Thymus (tissue), 11 donors: ENCODE measurements around the gene PRM3. TPM values are rescaled to one million over a fixed set of nuclear protein-coding genes. Genes with fewer than 3 reads are reported as not detected.
A peak's percentile ranks its signal among the peaks of the same experiment; 100 is the strongest.

Experiments used
- DNase-seq, 9 donors: peaks; one replicate each; pipeline ENCODE4 v3.0.0-alpha.2; 2013; ENCODE audit warnings: low spot score in 9 of 9, low read depth in 6 of 9, missing footprints in 1 of 9
- H3K27ac ChIP-seq, 2 donors: one replicate each; pipeline ENCODE4 v1.5.1; 2013; ENCODE audit warnings: control low read depth in 1 of 2, low read depth in 1 of 2, low read length in 1 of 2, mild to moderate bottlenecking in 1 of 2, moderate library complexity in 1 of 2
- H3K27me3 ChIP-seq, 2 donors: one replicate each; pipeline ENCODE4 v1.5.1; 2013; ENCODE audit warnings: low read length in 1 of 2; ENCODE audit not compliant: control insufficient read depth in 2 of 2, insufficient read depth in 1 of 2
- H3K36me3 ChIP-seq, 2 donors: one replicate each; pipeline ENCODE4 v1.5.1; 2013; ENCODE audit warnings: low read length in 1 of 2, mild to moderate bottlenecking in 1 of 2, moderate library complexity in 1 of 2; ENCODE audit not compliant: control insufficient read depth in 2 of 2, insufficient read depth in 2 of 2
- H3K4me1 ChIP-seq, 2 donors: one replicate each; pipeline ENCODE4 v1.5.1; 2013; ENCODE audit warnings: low read length in 2 of 2; ENCODE audit not compliant: control insufficient read depth in 2 of 2, insufficient read depth in 2 of 2
- H3K4me3 ChIP-seq, 2 donors: one replicate each; pipeline ENCODE4 v1.5.1; 2013; ENCODE audit warnings: low read length in 2 of 2, control low read depth in 1 of 2, mild to moderate bottlenecking in 1 of 2
- H3K9me3 ChIP-seq, 2 donors: one replicate each; pipeline ENCODE4 v1.5.1; 2013; ENCODE audit warnings: low read length in 1 of 2, mild to moderate bottlenecking in 1 of 2; ENCODE audit not compliant: control insufficient read depth in 2 of 2, insufficient read depth in 1 of 2
- WGBS: extraction: QIAGEN DNeasy Blood & Tissue Kit; methylation state at CpG from one replicate; pipeline ENCODE4 v1.1.7; 2013; 5-methylcytosine and 5-hydroxymethylcytosine counted together
- polyA plus RNA-seq: library from polyadenylated mRNA; stranded (reverse); fragments of 200-250 nt; gene quantifications from one replicate; pipeline ENCODE4 v1.2.3, GENCODE V29; 2013
- total RNA-seq: library from RNA; stranded (reverse); fragments of 120-200 nt; gene quantifications from one replicate; pipeline ENCODE4 v1.2.4, GENCODE V29; 2013
- donor health status: healthy.

The PRM3 gene
- total and polyA plus RNA-seq, 2 donors, result not detected

DNA sequence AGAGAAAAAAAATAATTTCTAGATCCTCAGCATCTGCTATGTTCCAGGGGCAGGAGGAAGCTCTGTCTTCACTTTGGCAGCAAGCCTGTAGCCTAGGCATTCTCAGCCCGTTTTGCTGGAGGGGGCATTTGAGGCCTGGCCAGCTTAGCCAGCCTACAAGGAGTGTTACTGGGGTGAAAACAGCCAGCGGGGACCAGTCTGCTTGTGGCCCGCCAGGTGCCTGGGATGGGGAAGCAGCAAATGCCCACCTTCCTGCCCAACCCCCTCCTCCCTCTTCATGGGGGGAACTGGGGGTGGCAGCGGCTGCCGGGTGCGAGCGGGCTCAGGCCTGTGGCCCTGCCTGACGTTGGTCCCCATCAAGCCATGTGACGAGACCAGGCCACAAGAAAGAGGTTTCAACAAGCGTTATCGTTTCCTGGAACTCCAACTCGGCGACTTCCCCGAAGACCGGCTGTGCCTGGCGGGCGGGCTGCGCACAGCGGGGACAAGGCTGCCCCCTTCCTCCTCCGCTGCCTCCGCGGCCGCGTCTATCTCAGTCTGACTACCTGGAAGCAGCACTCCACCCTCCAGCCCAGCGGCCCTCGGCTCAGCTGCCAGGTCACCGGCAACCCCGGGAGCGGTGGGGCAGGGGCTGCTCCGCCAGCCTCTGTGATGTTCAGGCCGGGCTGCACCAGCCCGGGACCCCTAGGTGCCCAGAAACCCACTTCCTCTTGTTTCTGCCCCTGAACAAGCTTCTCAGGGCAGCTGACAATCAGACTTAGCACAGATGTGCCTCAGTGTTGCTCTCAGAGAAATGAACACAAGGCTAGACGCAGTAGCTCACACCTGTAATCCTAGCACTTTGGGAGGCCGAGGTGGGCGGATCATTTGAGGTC is 40.3 kb downstream of the PRM3 start:
- WGBS, result 4% methylated on average over 35 of the region's 35 CpGs
- peaks cover 21 to 71% of the 10 kb centered on the region in 2 donors for H3K4me1 ChIP-seq

DNA sequence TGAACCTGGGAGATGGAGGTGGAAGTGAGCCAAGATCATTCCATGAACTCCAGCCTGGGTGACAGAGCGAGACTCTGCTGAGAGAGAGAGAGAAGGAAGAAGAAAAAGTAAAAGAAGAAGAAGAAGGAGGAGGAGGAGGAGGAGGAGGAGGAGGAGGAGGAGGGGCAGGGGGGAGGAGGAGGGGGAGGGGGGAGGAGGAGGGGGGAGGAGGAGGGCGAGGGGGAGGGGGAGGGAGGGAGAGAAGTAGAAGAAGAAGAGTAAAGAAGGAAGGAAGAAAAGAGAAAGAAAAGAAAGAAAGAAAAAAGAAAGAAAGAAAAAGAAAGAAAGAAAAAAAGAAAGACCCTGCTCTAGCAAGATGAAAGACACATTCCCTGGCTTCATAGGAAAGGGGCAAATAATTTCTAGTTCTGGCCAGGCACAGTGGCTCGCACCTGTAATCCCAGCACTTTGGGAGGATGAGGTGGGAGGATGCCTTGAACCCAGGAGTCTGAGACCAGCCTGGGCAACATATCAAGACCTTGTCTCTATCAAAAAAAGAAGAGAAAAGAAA is 41.1 kb downstream of the PRM3 start:
- Histone ChIP-seq H3K4me1 (peaks cover 21 to 69% of the 10 kb centered on the region in 2 donors), H3K9me3 (no peaks in the 10 kb centered on the region), H3K36me3 (no peaks in the 10 kb centered on the region), H3K27me3 (no peaks in the 10 kb centered on the region), H3K27ac (peak overlapping the region; percentile 91 to 93), H3K4me3 (peak overlapping the region in 1 of 2 donors; percentile 16)
- DNase-seq, result no peak
- WGBS, result 67% methylated on average over 2 of the region's 3 CpGs

More for the DNA sequence above, 40.3 kb downstream of the PRM3 start:
- H3K27ac ChIP-seq, result peak overlapping the region; percentile 91 to 93
- no peaks in the 10 kb centered on the region for H3K36me3 ChIP-seq
- peak overlapping the region in 1 of 2 donors; percentile 16 for H3K4me3 ChIP-seq
- no peaks in the 10 kb centered on the region for H3K9me3 ChIP-seq
- DNase-seq, result peak in 7 of 9 donors; percentile 69 to 91 (median 77)
- no peaks in the 10 kb centered on the region for H3K27me3 ChIP-seq

- no peak for DNase-seq
- no peaks in the 10 kb centered on the region for H3K27me3 ChIP-seq
- H3K9me3 ChIP-seq, result no peaks in the 10 kb centered on the region
- no peak overlapping the region for H3K4me3 ChIP-seq
- WGBS, result 91% methylated on average over 10 of the region's 10 CpGs
- H3K36me3 ChIP-seq, result no peaks in the 10 kb centered on the region
- peaks cover 21 to 70% of the 10 kb centered on the region in 2 donors for H3K4me1 ChIP-seq
- peak overlapping the region in 1 of 2 donors; percentile 69 for H3K27ac ChIP-seq
These were observed 42.0 kb downstream of the PRM3 start for GRCh38 chr16:11231367-11231970.

GRCh38 chr16:11229906-11230305 is 43.5 kb downstream of the PRM3 start:
- DNase-seq, result no peak

DNA sequence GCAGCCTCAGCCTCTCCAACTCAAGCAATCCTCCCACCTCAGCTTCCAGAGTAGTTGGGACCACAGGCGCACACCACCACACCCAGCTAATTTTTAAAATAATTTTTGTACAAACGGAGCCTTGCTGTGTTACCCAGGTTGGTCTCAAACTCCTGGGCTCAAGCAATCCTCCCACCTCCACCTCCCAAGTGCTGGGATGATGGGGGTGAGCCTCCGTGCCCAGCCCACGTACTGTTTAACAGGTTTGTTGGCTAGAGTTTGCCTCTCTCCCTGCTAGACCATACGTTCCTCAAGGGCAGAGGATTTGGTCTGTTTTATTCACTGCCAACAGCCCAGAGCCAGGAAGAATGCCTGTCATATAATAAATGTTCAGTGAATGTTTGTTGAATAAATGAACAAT is 44.0 kb downstream of the PRM3 start:
- no peak for DNase-seq
- Histone ChIP-seq H3K27ac (no peak overlapping the region), H3K27me3 (no peaks in the 10 kb centered on the region), H3K4me3 (no peak overlapping the region), H3K4me1 (peaks cover 34 to 73% of the 10 kb centered on the region in 2 donors), H3K36me3 (no peaks in the 10 kb centered on the region), H3K9me3 (peaks cover 0 to 4% of the 10 kb centered on the region in 2 donors)
- WGBS, result 96% methylated on average over 5 of the region's 5 CpGs

More at GRCh38 chr16:11229906-11230305, 43.5 kb downstream of the PRM3 start:
- 80% methylated on average over 4 of the region's 4 CpGs for WGBS
- Histone ChIP-seq H3K27me3 (no peaks in the 10 kb centered on the region), H3K27ac (no peak overlapping the region), H3K36me3 (no peaks in the 10 kb centered on the region), H3K4me1 (peaks cover 31 to 73% of the 10 kb centered on the region in 2 donors), H3K9me3 (peaks cover 0 to 4% of the 10 kb centered on the region in 2 donors), H3K4me3 (no peak overlapping the region)

DNA sequence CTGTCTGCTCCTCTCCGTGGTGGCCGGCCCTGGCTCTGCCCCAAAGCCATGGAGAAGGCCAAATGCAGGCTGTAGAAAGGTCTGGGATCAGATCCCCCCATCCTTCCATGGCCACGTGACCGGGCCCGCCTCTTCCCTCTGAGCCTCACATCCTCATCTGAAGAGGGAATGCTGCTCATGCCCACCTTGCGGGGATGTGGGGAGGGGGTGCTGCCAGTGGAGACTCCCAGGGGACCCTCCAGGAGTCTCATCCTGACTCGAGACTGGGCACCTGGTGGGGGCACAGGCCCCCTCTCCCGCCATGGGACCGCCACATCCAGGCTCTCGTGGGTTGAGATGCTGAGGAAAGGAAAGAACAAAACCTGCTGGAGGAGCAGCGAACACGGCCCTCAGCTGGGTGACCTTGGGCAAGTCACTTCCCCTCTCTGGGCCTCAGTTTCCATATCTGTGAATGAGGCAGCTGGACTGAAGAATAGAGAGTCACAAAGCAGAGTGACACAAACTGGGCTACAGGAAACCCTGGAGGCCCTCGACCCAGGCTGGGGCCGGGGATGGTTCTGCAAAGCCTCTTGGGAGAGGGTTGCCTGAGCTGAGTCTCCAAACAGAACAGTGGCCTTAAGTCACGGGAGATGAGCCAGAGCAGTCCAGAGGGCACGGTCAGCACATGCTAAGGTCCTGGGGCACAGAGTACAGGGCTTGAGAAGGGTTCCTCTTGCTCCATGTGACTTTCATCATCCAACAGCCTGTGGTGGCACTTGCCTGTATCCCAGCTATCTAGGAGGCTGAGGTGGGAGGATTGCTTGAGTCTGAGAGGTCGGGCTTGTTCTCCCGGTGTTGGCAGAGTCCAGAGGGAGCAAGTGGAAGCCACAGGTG is 47.5 kb downstream of the PRM3 start:
- Histone ChIP-seq H3K4me3 (peak overlapping the region in 1 of 2 donors; percentile 27), H3K27me3 (no peaks in the 10 kb centered on the region), H3K27ac (peak overlapping the region; percentile 95 to 97), H3K4me1 (peaks cover 21 to 54% of the 10 kb centered on the region in 2 donors), H3K9me3 (peaks cover 0 to 4% of the 10 kb centered on the region in 2 donors), H3K36me3 (no peaks in the 10 kb centered on the region)
- 71% methylated on average over 18 of the region's 18 CpGs for WGBS
- DNase-seq, result no peak

DNA sequence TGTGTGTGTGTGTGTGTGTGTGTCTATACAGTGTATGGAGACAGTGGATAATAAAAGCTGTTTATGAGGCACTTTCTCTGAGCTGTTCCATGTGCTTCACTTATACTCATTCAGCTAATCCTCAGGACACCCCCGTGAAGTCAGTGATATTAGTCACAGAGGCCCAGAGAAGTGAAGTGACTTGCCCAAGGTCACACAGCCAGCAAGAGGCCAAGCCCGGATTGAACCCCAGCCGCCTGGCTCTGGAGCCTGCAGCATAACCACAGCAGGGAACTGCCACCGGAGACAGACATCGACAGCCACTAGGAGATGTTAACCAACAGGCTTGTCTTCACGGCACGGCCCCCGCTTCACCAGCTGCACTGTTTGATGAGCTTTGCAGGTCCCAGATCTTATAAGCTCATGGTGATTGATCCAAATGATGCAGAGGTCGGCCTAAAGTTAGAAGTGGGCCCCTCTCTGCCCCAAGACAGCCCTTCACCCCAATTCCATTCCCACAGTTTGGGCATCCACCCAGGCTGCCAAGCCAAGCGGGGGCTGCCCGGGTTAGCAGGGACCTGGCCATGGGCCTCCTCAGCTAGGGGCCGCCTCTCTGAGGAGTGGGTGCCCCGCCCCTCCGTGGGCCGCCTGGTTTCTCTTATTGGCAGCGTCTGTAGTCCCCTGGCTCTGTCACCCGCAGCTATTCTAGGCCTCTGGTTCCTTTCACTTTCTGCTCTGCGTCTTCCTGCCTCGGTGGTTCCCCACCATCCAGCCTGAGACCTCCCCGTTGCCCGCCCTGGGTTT is 48.3 kb downstream of the PRM3 start:
- Histone ChIP-seq H3K27ac (peak overlapping the region; percentile 95 to 97), H3K27me3 (no peaks in the 10 kb centered on the region), H3K36me3 (no peaks in the 10 kb centered on the region), H3K4me1 (peaks cover 21 to 60% of the 10 kb centered on the region in 2 donors), H3K9me3 (peaks cover 0 to 4% of the 10 kb centered on the region in 2 donors), H3K4me3 (peak overlapping the region; percentile 27 to 30)
- peak; percentile 56 to 94 (median 68) for DNase-seq
- WGBS, result 10% methylated on average over 21 of the region's 21 CpGs
